Activated CD8-positive, alpha-beta memory T cell treated with anti-CD3 and anti-CD28 coated beads for 24 hours (primary cell): ENCODE measurements around the gene TPX2.

ENCODE experiments used
- DNase-seq: peaks from one replicate; pipeline ENCODE4 v3.0.0-alpha.2; 2020

The TPX2 gene

DNA sequence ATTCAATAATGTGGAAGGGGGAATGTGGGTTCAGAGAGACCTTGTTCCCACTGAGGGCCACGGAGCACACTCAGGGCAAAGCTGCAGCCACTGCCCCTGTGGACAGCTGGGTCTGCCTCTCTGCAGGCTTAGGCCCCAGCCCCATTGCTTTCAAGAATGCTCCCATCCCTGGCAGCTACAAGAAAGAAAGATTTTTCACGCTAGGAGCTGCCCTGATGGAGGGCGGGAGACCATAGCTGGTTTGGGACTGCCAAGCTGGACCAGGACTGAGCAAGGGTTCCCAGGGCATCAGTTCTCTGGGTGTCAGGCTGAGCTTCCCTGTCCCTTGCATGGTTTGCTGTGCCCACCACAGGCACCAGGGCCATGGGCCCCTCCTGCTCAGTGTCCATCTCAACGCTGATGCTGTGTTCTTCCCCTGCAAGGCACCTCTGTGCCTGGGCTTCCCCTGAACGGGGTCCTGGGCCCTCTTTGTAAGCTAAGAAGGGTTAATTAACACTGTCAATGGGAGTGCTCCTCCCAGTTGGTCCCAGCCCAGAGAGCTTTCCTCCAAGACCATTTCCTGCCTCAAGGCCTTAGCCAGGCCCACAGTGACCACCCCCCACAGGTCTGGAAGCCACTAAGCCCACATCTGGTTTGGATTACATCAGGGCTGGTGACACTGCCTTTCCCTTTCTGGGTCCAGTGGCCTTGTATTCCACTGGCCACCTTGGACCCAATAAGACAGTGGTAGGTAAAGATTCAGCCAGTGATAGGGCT, 97.9 kb downstream of the TPX2 start:
- DNase-seq, result no peak

DNA sequence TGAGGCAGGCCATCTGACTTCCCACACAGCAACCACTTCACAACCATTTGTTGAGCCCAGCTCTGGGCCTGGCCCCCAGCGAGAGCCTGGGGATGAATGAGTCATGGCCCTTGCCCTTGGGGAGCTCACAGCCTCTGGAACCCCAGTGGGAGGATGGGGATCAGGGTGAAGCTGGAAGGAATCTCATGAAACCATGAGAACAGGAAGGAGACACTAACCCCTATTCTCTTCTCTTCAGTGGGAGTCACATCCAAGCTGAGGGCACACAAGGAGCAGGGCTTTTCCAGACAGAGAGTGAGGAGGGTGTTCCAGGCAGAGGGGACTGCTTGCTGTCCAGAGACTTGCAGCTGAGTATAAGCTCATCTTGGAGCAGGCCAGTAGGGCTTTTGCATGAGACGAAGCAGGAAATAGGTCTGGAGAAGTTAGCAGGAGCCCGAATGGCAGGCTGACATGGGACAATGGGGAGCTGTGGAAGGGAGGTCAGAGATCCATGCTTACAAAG, 98.9 kb downstream of the TPX2 start:
- DNase-seq, result no peak

DNA sequence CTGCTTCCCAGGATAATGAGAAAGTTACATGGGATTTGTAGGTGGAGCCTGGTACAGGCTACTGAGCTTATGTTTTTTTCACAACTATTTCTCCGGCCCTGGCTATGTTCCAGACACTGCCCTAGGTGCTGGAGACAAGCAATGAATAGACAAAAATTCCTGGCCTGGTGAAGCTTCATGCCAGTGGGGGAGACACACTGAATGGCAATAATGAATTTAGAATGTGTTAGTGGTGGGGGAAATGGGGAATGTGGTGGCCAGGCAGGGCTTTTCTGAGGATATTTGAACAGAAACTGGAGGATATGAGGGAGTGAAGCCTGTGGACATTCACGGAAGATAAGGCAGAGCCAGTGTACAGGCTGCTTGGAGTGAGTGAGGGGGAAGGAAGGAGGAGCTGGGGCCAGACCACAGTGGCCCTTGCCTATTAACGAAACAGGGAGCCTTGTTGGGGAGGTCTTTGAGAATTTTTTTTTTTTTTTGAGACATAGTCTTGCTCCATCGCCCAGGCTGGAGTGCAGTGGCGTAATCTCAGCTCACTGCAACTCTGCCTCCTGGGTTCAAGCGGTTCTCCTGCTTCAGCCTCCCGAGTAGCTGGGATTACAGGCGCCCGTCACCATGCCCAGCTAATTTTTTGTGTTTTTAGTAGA, 99.7 kb downstream of the TPX2 start:
- DNase-seq, result no peak

DNA sequence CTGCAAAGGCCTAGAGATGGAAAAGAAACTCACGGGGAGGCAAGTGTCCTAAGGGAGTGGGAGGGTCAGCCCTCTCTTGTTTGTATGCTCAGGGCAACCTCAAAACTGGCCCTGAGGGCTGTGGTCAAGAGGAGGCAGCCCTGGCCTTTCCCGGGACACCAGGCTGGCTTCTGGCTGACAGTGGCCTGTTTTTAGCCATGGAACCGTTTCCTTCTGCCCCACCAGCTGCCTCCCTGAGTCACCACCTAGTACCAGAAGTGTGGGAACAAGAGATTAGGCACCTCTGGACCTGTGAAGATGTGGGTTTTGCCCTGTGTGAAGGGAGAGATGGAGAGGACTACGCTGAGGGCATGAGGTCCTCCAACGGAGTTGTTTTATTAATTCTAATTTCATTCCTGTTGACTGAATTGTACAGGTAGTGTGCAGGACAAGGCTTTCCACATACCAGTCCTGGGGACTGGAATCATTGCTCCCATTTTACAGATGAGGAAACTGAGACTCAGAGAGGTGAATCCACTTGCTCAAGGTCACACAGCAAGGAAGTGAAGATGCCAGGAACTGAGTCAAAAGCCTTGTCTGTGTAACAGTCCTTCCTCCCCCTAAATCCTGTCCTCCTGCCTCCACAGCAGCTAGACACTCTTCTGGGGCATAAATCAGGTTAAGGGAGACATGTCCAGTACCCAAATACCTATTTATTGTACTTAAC, 100.8 kb downstream of the TPX2 start:
- DNase-seq, result no peak

DNA sequence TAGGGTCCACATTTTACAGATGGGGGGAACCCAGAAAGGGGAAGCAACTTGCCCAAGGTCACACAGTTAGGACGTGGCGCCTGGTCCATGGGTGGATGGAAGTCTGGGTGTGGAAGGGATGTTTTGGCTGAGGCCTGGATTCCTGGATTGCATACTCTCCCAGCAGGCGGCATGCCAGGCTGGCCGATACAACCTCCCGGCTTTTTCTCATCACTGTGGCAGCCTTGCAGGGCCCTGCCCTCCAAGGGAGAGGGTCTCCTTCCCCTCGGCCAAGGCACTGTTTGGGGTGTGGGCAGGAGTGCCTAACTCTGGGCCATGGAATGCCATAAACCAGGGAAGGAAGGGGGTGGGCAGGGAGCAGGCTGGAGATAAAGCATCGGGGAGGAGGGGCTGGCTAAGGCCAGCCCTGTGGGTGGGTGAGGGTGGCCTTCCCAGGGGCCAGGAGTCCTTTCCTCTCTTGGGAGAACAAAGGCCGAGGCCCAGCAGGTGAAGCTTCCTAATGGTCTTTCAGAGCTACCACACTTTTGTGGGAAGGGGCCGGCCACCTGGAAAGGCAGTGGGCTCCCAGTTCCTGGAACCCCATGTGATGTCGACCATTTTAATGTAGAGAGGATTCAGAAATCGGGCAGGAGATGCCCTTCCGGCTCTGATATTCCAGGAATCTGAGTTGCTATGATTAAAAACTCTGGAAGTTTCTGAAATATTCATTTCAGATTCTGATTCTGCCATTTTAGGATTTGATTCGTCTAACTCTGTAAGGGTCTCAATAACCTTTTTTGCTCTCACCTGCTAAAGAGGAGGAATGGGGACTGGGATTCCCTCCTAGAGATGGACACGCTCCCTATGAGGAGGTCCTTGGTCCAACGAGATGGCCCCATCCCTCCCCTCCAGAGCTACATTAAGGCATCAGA, 102.1 kb downstream of the TPX2 start:
- DNase-seq, result no peak

DNA sequence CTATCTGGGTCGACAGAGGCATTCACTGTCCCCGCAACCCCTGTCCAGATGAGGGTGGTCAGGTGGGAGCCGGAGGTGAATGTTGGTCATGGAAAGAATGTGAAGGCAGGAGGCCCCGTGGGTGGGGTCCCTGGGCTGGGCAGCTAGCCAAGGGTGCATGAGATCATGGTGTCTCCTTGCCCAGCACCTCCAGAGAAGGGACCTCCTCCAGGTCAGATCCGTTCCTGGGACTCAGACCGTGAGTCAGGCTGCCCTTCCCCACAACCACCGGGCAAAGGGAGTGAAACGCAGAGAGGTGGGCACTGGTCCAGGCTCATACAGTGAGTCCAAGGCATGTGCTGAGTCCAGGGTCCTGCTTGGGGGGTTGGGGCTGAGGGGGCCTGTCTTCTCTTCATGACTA, 102.8 kb downstream of the TPX2 start:
- no peak for DNase-seq

DNA sequence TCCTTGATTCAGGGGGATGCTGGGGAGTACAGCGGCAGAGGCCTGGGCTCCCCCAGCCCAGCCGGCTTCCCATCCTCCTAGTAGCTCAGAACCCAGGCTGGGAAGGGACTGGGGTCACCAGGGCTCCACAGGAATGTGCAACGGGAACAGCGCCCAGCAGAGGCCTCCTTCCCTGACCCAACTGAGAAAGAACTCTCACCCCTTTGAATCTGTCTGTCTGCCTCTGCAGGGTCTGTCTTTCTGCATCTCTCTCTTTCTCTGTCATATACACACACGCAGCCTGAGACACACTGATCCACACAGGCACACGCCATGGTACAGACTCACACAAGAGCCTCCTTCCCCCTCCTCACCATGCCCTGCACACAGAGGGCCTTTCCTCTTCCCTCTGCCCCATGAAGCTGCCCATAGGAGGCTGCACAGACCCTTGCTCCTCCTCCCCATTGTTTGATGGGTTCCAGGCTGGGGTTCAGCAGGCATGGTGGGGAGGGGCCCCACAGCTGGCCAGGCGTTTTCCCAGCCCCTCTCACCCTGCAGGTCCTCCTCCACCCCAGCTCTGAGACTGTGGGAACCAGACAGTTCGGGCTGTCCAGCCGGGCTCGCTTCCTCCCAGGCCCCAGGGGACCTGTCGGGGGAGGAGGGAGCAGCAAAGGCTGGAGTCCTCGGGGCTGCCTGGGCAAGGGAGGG, 103.5 kb downstream of the TPX2 start:
- DNase-seq, result no peak

DNA sequence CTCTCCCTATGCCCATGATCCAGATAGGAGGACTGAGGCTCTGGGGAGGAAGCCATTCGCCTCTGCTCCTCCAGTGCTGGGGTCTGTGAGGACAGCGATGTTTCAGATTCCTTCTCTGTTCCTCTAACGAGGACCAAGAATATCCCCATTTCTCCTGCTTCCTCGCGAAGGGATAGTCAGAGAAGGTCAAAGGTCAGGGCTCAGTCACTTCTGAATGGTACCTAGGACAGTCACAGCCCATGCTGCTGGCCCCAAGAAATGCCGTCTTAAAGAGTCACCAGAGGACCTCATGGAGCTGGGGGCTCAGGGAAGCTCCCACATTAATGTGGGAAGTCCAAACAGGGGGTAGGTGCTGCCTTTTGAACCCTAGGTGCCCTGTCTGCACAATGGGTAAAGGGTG, 104.2 kb downstream of the TPX2 start:
- no peak for DNase-seq

DNA sequence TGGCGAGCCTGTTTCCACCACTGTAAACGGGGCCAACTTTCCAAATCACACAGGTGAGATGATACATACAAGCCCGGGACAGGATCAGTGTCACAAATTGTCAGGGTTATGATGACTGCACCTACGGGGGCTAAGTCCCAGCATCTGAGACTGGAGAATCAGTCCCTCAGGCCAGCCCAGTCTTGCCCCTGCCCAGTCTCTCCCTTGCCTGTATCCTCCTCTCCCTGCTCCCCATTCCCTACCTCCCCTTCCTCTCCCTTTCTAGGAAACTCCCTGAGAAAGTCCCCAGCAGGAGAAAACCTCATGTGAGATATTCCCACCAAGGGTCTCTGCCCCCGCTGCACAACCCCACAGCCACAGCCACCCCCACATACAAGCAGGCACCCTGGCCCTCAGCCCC, 104.8 kb downstream of the TPX2 start:
- DNase-seq, result no peak

DNA sequence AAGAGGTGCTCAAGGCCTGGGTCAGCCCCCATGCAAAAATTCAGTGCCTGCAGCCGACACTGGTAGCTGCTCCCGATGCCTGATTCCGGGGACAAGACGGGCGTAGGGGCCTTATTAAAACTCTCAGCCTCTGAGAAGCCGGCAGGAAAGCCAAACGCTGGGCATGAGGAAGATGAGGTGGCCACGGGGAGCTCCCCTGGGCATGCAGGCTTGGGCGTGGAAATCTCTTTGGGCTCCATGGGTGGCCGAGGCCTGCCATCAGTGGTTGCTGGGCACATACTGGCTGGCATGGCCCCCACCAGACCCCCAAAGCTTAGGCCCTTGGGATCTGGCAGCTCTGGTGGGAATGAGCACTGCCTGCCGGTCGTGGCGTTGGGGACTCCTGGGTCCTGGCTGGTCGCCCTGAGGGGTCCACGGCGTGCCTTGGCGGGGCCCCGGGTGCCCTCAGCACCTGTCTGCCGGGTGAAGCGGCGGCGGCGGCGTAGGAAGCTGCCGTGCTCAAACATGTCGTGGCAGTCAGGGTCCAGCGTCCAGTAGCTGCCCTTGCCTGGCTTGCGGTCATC, 105.7 kb downstream of the TPX2 start:
- no peak for DNase-seq

DNA sequence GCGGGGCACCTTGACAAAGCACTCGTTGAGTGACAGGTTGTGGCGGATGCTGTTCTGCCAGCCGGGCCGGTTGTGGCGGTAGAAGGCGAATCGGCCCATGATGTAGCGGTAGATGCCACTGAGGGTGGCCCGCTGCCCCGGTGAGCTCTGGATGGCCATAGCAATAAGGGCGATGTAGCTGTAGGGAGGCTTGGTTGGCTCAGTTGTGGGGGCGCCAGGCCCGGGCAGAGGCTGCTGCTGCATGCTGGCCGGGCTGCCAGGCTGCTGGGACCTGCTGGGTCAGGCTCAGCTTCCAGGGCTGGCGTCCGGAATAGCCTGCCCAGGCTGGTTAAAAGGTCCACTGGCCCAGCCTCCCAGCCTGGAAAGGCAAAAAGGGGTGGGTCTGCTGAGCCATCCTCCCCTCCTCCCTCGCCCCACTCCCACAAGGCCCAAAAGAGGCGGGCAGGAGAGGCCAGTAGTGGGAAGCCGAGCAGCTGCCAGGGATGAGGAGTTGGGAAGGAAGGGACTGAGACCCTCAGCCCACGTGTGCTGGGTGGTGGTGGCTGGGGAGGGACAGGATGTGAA, 106.3 kb downstream of the TPX2 start, which contains the start of gene FOXS1:
Gene FOXS1 (minus strand): TSS at position 305 of the 564 bp plus-strand sequence. CDS start 62 bp downstream, at position 243.
- DNase-seq, result no peak

DNA sequence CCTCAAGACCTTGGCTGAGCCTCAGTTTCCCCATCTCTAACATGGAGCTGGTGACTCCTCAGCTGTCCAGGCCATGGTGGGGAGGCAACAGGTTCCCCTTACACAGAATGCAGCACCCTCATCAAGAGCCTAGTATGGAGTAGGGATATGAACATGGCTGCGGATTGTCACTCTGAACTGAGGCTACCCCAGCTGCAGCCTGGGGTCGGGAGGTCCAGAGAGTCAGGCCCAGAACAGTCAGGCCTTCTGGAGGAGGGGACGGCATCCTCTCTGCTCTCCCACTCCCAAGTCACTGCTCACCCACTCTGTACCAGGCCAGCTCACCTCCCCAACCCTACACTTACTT, 107.7 kb downstream of the TPX2 start:
- no peak for DNase-seq

DNA sequence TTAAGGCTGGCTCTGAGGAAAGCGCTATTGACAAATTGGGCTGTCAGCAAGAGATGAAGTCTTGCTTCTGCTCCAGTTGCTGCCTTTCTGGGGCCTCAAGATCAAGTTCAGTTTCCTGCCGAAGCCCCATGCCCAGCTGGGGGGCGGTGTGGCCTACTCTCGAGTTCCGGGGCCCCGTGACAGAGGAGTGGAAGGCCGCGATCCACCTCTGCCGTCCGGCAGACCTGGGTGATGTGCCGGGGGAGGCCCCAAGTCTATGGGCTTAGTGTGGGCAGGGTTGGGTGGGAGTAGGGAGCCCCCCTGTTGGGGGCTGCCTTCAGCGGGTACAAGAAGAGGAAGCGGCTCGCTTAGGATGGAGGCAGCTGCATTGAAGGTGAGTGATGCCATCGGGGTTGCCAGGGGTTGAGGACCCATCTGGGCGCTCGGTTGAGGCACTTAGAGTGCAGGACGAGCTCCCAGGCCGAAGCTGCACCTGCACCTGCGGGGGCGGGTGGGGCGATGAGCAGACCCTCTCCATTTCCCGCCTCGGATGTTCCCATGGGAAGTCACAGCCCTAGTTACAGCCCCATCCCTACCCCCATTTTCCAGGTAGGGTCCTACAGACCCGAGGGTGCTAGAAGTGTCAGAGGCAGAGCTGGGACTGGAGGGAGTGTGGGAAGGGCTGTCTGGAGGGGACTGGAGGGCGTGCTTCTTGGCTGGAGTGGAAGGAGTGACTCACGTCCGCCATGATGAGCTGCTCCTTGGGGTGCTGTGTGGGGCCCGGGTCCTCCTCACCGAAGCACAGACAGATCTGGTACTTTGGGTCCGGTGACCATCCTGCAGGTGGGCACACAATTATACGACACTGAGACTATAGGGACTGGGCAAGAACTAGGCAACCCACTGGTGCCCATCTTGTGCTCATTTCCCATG, 109.3 kb downstream of the TPX2 start:
- DNase-seq, result no peak

DNA sequence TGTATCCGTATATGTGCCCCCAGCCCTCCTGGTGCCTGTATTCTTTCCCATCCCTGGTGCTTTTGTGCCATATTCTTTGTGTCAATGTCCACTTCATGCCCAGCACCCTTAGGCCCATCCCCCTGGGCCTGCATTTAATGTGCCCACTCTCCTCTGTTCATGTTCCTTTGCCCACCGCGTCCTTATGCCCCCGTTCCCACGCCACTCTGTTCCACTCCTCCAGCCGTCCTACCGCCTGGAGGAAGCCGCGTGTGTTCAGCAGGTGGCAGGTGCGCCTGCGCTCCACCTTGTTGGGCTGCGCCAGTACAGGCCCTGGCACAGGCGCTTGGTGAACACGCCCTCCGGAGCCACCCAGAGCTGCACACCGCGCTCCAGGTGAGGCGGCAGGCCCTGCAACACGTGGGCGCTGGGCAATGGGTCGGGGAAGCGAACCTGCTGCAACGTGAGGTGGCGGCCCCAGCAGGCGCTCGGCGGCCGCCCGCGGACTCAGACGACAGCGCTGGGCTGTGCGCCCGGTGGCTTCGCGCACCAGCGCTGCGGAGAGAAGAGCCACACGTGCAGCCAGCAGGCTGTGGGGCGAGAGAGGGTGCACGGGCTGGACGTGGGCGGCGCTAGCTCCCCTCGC, 110.3 kb downstream of the TPX2 start:
- DNase-seq, result no peak
